ENCODE measurements around the gene TPGS2. TPM values are rescaled to one million over a fixed set of nuclear protein-coding genes. Genes with fewer than 3 reads are reported as not detected.

Gene TPGS2
- total and polyA plus RNA-seq, 2 of the 8 experiments (the other 6 are each of a cell fraction or from before 2014, with no cell fraction given): 151 to 273 TPM

- H2BK15ac ChIP-seq (ENCODE audit: low read length): no peak overlapping the region
- H3K4ac ChIP-seq (replicated peaks; ENCODE audit: insufficient read length, low read depth, low read length): no peak overlapping the region
- no peaks in the 10 kb centered on the region for H3K23me2 ChIP-seq (ENCODE audit: low read depth, low read length)
- H4K5ac ChIP-seq (ENCODE audit: insufficient read length, low read depth, low read length): no peak overlapping the region
- WGBS, 2 experiments (ENCODE audit: extremely low coverage in 1 of 2, insufficient coverage in 1 of 2, insufficient read length in 1 of 2, insufficient replicate concordance in 2 of 2, low coverage in 1 of 2, low lambda C conversion rate in 2 of 2, missing lambda C conversion rate in 1 of 2): 90% methylated on average over 4 of the region's 4 CpGs; no CpG with 5 or more reads in 1 of the 2 experiments
- TF ChIP-seq RAD21 (IDR thresholded peaks at IDR 0.05 in 1 of 2, conservative IDR thresholded peaks at IDR 0.05 in 1 of 2; ENCODE audit: low read depth in 2 of 2, low read length in 2 of 2): no peak
- TF ChIP-seq KDM1A (IDR thresholded peaks at IDR 0.05; ENCODE audit: borderline replicate concordance, low read length): no peak
- TF ChIP-seq SP1 (IDR thresholded peaks at IDR 0.05; ENCODE audit: low read depth, low read length): no peak
- TF ChIP-seq POLR2AphosphoS5 (IDR thresholded peaks at IDR 0.05; ENCODE audit: low read depth, low read length): no peak
- no peak for TF ChIP-seq GTF2F1 (IDR thresholded peaks at IDR 0.05; ENCODE audit: borderline replicate concordance, low read depth, low read length)
- no peak for TF ChIP-seq MAFK (IDR thresholded peaks at IDR 0.05; ENCODE audit: low read depth, low read length)
- POLR2A ChIA-PET (ENCODE audit: partially characterized antibody): interaction anchor here (1.8 kb wide), 1 partner anchor 11 kb away, joined by 5 read pairs; the partner anchor contains the start of genes KIAA1328 and TPGS2
- CTCF ChIA-PET (ENCODE audit: partially characterized antibody): interaction anchor here (1.7 to 3.6 kb wide), 2 partner anchors 11 to 31 kb away, joined by 3 to 14 read pairs; partner anchors contain the start of genes KIAA1328 and TPGS2
- H2BK12ac ChIP-seq (ENCODE audit: low read depth, low read length): no peak overlapping the region
- H2AFZ ChIP-seq (ENCODE audit: low read length): no peak overlapping the region
- no peaks in the 10 kb centered on the region for H3K27me3 ChIP-seq (replicated peaks in 1 of 4; ENCODE audit: control insufficient read depth in 3 of 4, extremely low read depth in 1 of 4, insufficient read depth in 3 of 4, low read length in 3 of 4)
- H3K14ac ChIP-seq (ENCODE audit: insufficient read length): no peak overlapping the region
- H3K9ac ChIP-seq (replicated peaks in 1 of 4; ENCODE audit: extremely low read depth in 1 of 4, low read depth in 3 of 4, low read length in 3 of 4): no peak overlapping the region
- no peak overlapping the region for H3K4me3 ChIP-seq (ENCODE audit: extremely low read depth in 1 of 4, insufficient read depth in 2 of 4, low read depth in 3 of 4, low read length in 4 of 4)
- no peaks in the 10 kb centered on the region for H3K9me3 ChIP-seq (ENCODE audit: insufficient read depth in 2 of 2, low read depth in 1 of 2, low read length in 1 of 2)
- no peak overlapping the region for H2BK20ac ChIP-seq (ENCODE audit: low read length)
- H2AK5ac ChIP-seq (ENCODE audit: low read depth, low read length): no peak overlapping the region
- no peaks in the 10 kb centered on the region for H3K79me2 ChIP-seq (ENCODE audit: control insufficient read depth in 1 of 2, insufficient read depth in 2 of 2, low read length in 2 of 2)
- no peak overlapping the region for H3K56ac ChIP-seq (replicated peaks; ENCODE audit: insufficient read length, low read depth, low read length)
- no peak overlapping the region for H3K18ac ChIP-seq (ENCODE audit: extremely low read depth, low read length)
- peaks cover 0 to 7% (median 0%) of the 10 kb centered on the region in 4 experiments; a peak in 1 of 8 replicates for H3K36me3 ChIP-seq (ENCODE audit: control insufficient read depth in 2 of 4, insufficient read depth in 4 of 4, low read length in 3 of 4)
- no peak overlapping the region for H2BK5ac ChIP-seq (ENCODE audit: low read depth, low read length)
- no peak overlapping the region for H2BK120ac ChIP-seq (replicated peaks; ENCODE audit: low read depth, low read length)
- no peak for FAIRE-seq
- H3K4me1 ChIP-seq (replicated peaks in 1 of 4; ENCODE audit: control insufficient read depth in 3 of 4, insufficient read depth in 4 of 4, low read length in 3 of 4): peaks cover 0 to 6% (median 4%) of the 10 kb centered on the region in 4 experiments; a peak in 2 of 7 replicates
- H4K91ac ChIP-seq (replicated peaks; ENCODE audit: insufficient read length, low read length): no peak overlapping the region
- no peaks in the 10 kb centered on the region for H4K20me1 ChIP-seq (replicated peaks in 1 of 2; ENCODE audit: control insufficient read depth in 1 of 2, insufficient read depth in 2 of 2, low read length in 2 of 2)
- DNase-seq (ENCODE audit: low read depth in 1 of 2, low spot score in 2 of 2): no peak
- no peak overlapping the region for H3K4me2 ChIP-seq (ENCODE audit: insufficient read depth in 1 of 2, low read depth in 2 of 2, low read length in 2 of 2)
- no peak overlapping the region for H3K23ac ChIP-seq (ENCODE audit: insufficient read length)
- H3K79me1 ChIP-seq (ENCODE audit: low read depth, low read length): no peaks in the 10 kb centered on the region
- no peak overlapping the region for H4K8ac ChIP-seq (ENCODE audit: extremely low read depth, insufficient read depth, low read length)
- no peak overlapping the region for H3K27ac ChIP-seq (ENCODE audit: low read depth, low read length)
These were observed 11.0 kb upstream of the TPGS2 start for GRCh38 chr18:36839835-36840234.

Measured in H1 (cell line).